Nephron (organoid): ENCODE data around the gene MRTO4.
A peak's percentile ranks its signal among the peaks of the same experiment; 100 is the strongest.
"Not testable (repeated sequence)": the region's sequence is repeated elsewhere in the genome, so short reads cannot be mapped to it uniquely, and the experiment has no call there.

Source experiments
- H3K27ac Mint-ChIP-seq, 3 experiments: 2 replicates each; pipeline ENCODE4 v1.8.0; 2020; ENCODE audit warnings: mixed read lengths in 3 of 3, mild to moderate bottlenecking in 2 of 3, moderate library complexity in 1 of 3
- H3K27me3 Mint-ChIP-seq: 2 replicates; pipeline ENCODE4 v1.8.0; 2021; ENCODE audit warnings: low read depth, mild to moderate bottlenecking, moderate library complexity, mixed read lengths
- H3K36me3 Mint-ChIP-seq: 2 replicates; pipeline ENCODE4 v1.8.0; 2020; ENCODE audit warnings: low read depth, mixed read lengths
- H3K4me1 Mint-ChIP-seq: 2 replicates; pipeline ENCODE4 v1.8.0; 2020; ENCODE audit warnings: mixed read lengths
- H3K4me3 Mint-ChIP-seq, 3 experiments: 2 replicates each; pipeline ENCODE4 v1.8.0; 2020; ENCODE audit warnings: mild to moderate bottlenecking in 3 of 3, mixed read lengths in 3 of 3, moderate library complexity in 2 of 3
- H3K9me3 Mint-ChIP-seq: 2 replicates; pipeline ENCODE4 v1.8.0; 2020; ENCODE audit warnings: mixed read lengths
- TF ChIP-seq, protein P1 (sequence below), 3 experiments: fragments of 200-600 bp; sonication (generic); IDR thresholded peaks; one replicate each; pipeline ENCODE4 v1.5.0; 2021; ENCODE audit warnings: antibody characterized with exemption in 3 of 3; ENCODE audit not compliant: unreplicated experiment in 3 of 3

The MRTO4 gene

GRCh38 chr1:19254416-19254815 is 2.8 kb downstream of the MRTO4 start:
- Mint-ChIP-seq H3K4me1 (peaks cover 24% of the 10 kb centered on the region), H3K4me3 (no peak overlapping the region), H3K27me3 (no peaks in the 10 kb centered on the region), H3K36me3 (peaks cover 11% of the 10 kb centered on the region), H3K27ac (no peak overlapping the region), H3K9me3 (no peaks in the 10 kb centered on the region)
- TF ChIP-seq, protein P1, sequence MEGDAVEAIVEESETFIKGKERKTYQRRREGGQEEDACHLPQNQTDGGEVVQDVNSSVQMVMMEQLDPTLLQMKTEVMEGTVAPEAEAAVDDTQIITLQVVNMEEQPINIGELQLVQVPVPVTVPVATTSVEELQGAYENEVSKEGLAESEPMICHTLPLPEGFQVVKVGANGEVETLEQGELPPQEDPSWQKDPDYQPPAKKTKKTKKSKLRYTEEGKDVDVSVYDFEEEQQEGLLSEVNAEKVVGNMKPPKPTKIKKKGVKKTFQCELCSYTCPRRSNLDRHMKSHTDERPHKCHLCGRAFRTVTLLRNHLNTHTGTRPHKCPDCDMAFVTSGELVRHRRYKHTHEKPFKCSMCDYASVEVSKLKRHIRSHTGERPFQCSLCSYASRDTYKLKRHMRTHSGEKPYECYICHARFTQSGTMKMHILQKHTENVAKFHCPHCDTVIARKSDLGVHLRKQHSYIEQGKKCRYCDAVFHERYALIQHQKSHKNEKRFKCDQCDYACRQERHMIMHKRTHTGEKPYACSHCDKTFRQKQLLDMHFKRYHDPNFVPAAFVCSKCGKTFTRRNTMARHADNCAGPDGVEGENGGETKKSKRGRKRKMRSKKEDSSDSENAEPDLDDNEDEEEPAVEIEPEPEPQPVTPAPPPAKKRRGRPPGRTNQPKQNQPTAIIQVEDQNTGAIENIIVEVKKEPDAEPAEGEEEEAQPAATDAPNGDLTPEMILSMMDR (IDR thresholded peaks at IDR 0.05; ENCODE audit: unreplicated experiment in 3 of 3): no peak

DNA sequence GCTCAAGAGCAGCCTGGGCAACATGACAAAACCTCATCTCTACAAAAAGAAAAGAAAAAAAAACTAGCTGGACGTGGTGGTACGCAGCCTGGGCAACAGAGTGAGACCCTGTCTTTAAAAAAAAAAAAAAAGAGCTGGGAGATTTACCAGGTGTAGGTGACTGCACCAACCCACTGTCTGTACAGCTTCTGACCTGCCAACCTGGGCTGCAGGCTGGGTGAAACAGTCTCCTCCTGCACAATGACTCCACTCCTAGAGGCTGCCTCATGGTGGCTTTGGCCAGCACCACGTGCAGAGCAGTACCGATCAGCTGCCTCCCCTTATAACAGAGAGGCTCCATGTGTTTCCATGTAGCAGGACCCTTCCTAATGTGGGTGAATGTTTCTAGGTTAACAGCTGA is 3.7 kb downstream of the MRTO4 start:
- H3K9me3 Mint-ChIP-seq: no peaks in the 10 kb centered on the region
- no peak overlapping the region for H3K27ac Mint-ChIP-seq
- H3K4me1 Mint-ChIP-seq: peaks cover 24% of the 10 kb centered on the region
- no peak overlapping the region for H3K4me3 Mint-ChIP-seq
- no peaks in the 10 kb centered on the region for H3K27me3 Mint-ChIP-seq
- TF ChIP-seq, protein P1 (IDR thresholded peaks at IDR 0.05; ENCODE audit: unreplicated experiment in 3 of 3): no peak
- peaks cover 19% of the 10 kb centered on the region for H3K36me3 Mint-ChIP-seq

- not testable (repeated sequence) for H3K27ac Mint-ChIP-seq, H3K27me3 Mint-ChIP-seq
Measured at GRCh38 chr1:19256301-19256700, 4.7 kb downstream of the MRTO4 start.

GRCh38 chr1:19257178-19257914 is 5.7 kb downstream of the MRTO4 start:
- H3K4me3 Mint-ChIP-seq: peak overlapping the region in 1 of 3 experiments; percentile 45
- peak overlapping the region in 1 of 3 experiments; percentile 59 for H3K27ac Mint-ChIP-seq
- H3K27me3 Mint-ChIP-seq: no peaks in the 10 kb centered on the region
- H3K9me3 Mint-ChIP-seq: no peaks in the 10 kb centered on the region
- TF ChIP-seq, protein P1 (IDR thresholded peaks at IDR 0.05; ENCODE audit: unreplicated experiment in 3 of 3): no peak
- H3K36me3 Mint-ChIP-seq: peaks cover 19% of the 10 kb centered on the region
- H3K4me1 Mint-ChIP-seq: peaks cover 21% of the 10 kb centered on the region

More at GRCh38 chr1:19256301-19256700, 4.7 kb downstream of the MRTO4 start:
- not testable (repeated sequence) for H3K9me3 Mint-ChIP-seq, H3K4me3 Mint-ChIP-seq
- Mint-ChIP-seq H3K4me1 (peaks cover 22% of the 10 kb centered on the region), H3K36me3 (peaks cover 19% of the 10 kb centered on the region)

GRCh38 chr1:19258353-19258752 is 6.7 kb downstream of the MRTO4 start:
- TF ChIP-seq, protein P1 (IDR thresholded peaks at IDR 0.05; ENCODE audit: unreplicated experiment in 3 of 3): no peak
- no peaks in the 10 kb centered on the region for H3K27me3 Mint-ChIP-seq
- H3K4me1 Mint-ChIP-seq: peaks cover 14% of the 10 kb centered on the region
- no peak overlapping the region for H3K4me3 Mint-ChIP-seq
- H3K36me3 Mint-ChIP-seq: peaks cover 19% of the 10 kb centered on the region
- H3K27ac Mint-ChIP-seq: no peak overlapping the region
- H3K9me3 Mint-ChIP-seq: no peaks in the 10 kb centered on the region

- Mint-ChIP-seq H3K4me1 (peaks cover 11% of the 10 kb centered on the region), H3K27me3 (no peaks in the 10 kb centered on the region), H3K4me3 (no peak overlapping the region), H3K36me3 (peaks cover 19% of the 10 kb centered on the region), H3K9me3 (no peaks in the 10 kb centered on the region), H3K27ac (peak overlapping the region in 2 of 3 experiments; percentile 55 to 58)
- TF ChIP-seq, protein P1 (IDR thresholded peaks at IDR 0.05; ENCODE audit: unreplicated experiment in 3 of 3): no peak
Measured at GRCh38 chr1:19260211-19261138, 8.9 kb downstream of the MRTO4 start.
